ENCODE measurements around the gene GZMM. TPM values are rescaled to one million over a fixed set of nuclear protein-coding genes. Genes with fewer than 3 reads are reported as not detected.

GZMM gene
- total RNA-seq (2014; rRNA removed; shearing (Covaris generic)) (not detected in 2 replicates), polyA plus RNA-seq (2016; fragmentation: Nextera tagmentation; extraction: Ambion mirVana) (0.29 TPM in 1 of 2 replicates, not detected in the other)
- long read RNA-seq = 0 reads

DNA sequence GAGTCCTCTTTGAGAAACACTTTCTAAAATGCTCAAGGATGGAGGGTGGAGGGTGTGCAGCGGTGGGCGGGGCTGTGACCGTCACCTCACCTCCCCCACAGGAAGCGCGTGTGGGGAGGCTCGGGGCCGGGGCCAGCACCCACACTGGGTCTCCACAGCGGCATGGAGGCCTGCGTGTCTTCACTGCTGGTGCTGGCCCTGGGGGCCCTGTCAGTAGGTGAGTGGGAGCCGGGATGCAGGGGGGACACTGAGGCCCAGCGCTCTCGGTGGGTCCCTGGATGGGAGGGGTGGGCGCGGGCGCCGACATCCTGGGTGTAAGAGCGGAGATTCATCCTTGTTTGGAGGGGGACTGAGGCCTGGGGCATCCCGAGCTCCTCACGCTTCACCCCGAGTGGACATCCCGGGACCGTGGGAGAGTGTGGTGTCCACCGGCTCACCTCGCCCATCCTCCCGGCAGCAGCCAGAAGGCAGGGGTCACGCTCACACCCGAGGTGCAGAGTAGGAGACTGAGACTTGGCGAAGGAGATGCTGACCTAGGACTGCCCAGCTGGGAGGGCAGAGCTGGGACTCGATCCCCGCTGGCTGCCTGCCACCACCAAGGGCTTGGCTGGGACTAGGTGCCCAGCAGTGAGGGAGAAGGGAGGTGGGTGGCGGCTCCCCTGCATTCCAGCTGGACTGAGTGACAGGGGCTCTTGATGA is at the start of gene GZMM:
TSS of gene GZMM (plus strand) at position 144 of the 699 bp plus-strand sequence. CDS start at position 163, 19 bp downstream.
- no peak for DNase-seq (ENCODE audit: low spot score)
- H3K27ac ChIP-seq (ENCODE audit: low read depth) = no peak within 1 kb of the TSS
- H3K9me2 ChIP-seq (ENCODE audit: insufficient read depth) = no peaks in the 10 kb centered on the region
- peak; percentile 22; the same call in 2 of the 3 replicates for ATAC-seq
- no peaks in the 10 kb centered on the region for H3K27me3 Mint-ChIP-seq (ENCODE audit: insufficient read depth, low read depth, poor library complexity)
- H3K36me3 ChIP-seq (ENCODE audit: insufficient read depth) = no peaks in the 10 kb centered on the region
- H3K9me3 Mint-ChIP-seq = no peaks in the 10 kb centered on the region
- 0 out of 2 replicates have a peak, but pooled peaks cover 9% of the 10 kb centered on the region for H3F3A ChIP-seq (replicated peaks; ENCODE audit: low read depth)
- H3K36me3 Mint-ChIP-seq (ENCODE audit: low read depth) = peaks cover 7% of the 10 kb centered on the region; the same call in 2 of the 3 replicates
- H2AFZ ChIP-seq = no peak within 1 kb of the TSS
- no peaks in the 10 kb centered on the region for H3K27me3 ChIP-seq (ENCODE audit: insufficient read depth)
- TF ChIP-seq ZNF331 (CRISPR knock-in tag; IDR thresholded peaks at IDR 0.05; ENCODE audit: low read depth) = no peak
- 0 out of 2 replicates have a peak, but pooled peaks have one; percentile 9 for TF ChIP-seq POLR2AphosphoS5 (IDR thresholded peaks at IDR 0.05; ENCODE audit: low read depth)
- no peaks in the 10 kb centered on the region; the same call in 2 of the 3 replicates for H3K4me1 Mint-ChIP-seq
- H4K20me1 ChIP-seq (replicated peaks; ENCODE audit: insufficient read depth) = no peaks in the 10 kb centered on the region; the same call in none of the 2 replicates
- H3K4me3 ChIP-seq = no peak within 1 kb of the TSS
- H3K4me2 ChIP-seq = no peak within 1 kb of the TSS
- no peak within 1 kb of the TSS for H3K27ac Mint-ChIP-seq
- no peaks in the 10 kb centered on the region for H3K79me2 ChIP-seq (replicated peaks; ENCODE audit: insufficient read depth)
- H3K4me1 ChIP-seq (ENCODE audit: insufficient read depth) = no peaks in the 10 kb centered on the region
- H3K4me3 Mint-ChIP-seq = no peak within 1 kb of the TSS

GRCh38 chr19:494171-495080 is 49.4 kb upstream of the GZMM start:
- H3K27me3 ChIP-seq (ENCODE audit: insufficient read depth) = peaks cover 33% of the 10 kb centered on the region
- Mint-ChIP-seq H3K9me3 (peaks cover 12% of the 10 kb centered on the region), H3K27me3 (ENCODE audit: insufficient read depth, low read depth, poor library complexity) (peaks cover 36% of the 10 kb centered on the region), H3K4me1 (peaks cover 13% of the 10 kb centered on the region), H3K36me3 (ENCODE audit: low read depth) (peaks cover 2% of the 10 kb centered on the region; the same call in 1 of the 3 replicates), H3K4me3 (no peak overlapping the region), H3K27ac (no peak overlapping the region)
- ATAC-seq = no peak
- peak overlapping the region; percentile 32; the same call in 1 of the 2 replicates for H3K4me2 ChIP-seq
- peak; percentile 48 for DNase-seq (ENCODE audit: low spot score)
- H2AFZ ChIP-seq = no peak overlapping the region
- no peak overlapping the region for H3K27ac ChIP-seq (ENCODE audit: low read depth)
- H3K79me2 ChIP-seq (replicated peaks; ENCODE audit: insufficient read depth) = no peaks in the 10 kb centered on the region
- H3K36me3 ChIP-seq (ENCODE audit: insufficient read depth) = no peaks in the 10 kb centered on the region
- H4K20me1 ChIP-seq (replicated peaks; ENCODE audit: insufficient read depth) = no peaks in the 10 kb centered on the region
- no peak overlapping the region for H3K4me3 ChIP-seq
- 0 out of 2 replicates have a peak, but pooled peaks cover 3% of the 10 kb centered on the region for H3K4me1 ChIP-seq (ENCODE audit: insufficient read depth)
- H3F3A ChIP-seq (replicated peaks; ENCODE audit: low read depth) = peaks cover 10% of the 10 kb centered on the region
- no peaks in the 10 kb centered on the region for H3K9me2 ChIP-seq (ENCODE audit: insufficient read depth)
- TF ChIP-seq, protein P1, sequence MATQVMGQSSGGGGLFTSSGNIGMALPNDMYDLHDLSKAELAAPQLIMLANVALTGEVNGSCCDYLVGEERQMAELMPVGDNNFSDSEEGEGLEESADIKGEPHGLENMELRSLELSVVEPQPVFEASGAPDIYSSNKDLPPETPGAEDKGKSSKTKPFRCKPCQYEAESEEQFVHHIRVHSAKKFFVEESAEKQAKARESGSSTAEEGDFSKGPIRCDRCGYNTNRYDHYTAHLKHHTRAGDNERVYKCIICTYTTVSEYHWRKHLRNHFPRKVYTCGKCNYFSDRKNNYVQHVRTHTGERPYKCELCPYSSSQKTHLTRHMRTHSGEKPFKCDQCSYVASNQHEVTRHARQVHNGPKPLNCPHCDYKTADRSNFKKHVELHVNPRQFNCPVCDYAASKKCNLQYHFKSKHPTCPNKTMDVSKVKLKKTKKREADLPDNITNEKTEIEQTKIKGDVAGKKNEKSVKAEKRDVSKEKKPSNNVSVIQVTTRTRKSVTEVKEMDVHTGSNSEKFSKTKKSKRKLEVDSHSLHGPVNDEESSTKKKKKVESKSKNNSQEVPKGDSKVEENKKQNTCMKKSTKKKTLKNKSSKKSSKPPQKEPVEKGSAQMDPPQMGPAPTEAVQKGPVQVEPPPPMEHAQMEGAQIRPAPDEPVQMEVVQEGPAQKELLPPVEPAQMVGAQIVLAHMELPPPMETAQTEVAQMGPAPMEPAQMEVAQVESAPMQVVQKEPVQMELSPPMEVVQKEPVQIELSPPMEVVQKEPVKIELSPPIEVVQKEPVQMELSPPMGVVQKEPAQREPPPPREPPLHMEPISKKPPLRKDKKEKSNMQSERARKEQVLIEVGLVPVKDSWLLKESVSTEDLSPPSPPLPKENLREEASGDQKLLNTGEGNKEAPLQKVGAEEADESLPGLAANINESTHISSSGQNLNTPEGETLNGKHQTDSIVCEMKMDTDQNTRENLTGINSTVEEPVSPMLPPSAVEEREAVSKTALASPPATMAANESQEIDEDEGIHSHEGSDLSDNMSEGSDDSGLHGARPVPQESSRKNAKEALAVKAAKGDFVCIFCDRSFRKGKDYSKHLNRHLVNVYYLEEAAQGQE (IDR thresholded peaks at IDR 0.05; ENCODE audit: unreplicated experiment) = no peak
- no peak for TF ChIP-seq ETS1 (IDR thresholded peaks at IDR 0.05)
- TF ChIP-seq ZNF331 (CRISPR knock-in tag; IDR thresholded peaks at IDR 0.05; ENCODE audit: low read depth) = no peak
- TF ChIP-seq STAT1 (IDR thresholded peaks at IDR 0.05; ENCODE audit: unreplicated experiment) = no peak
- no peak for TF ChIP-seq CREB1 (CRISPR knock-in tag; IDR thresholded peaks at IDR 0.05; ENCODE audit: low read depth)
- no peak for TF ChIP-seq POLR2AphosphoS5 (IDR thresholded peaks at IDR 0.05; ENCODE audit: low read depth)
- TF ChIP-seq, protein P2, sequence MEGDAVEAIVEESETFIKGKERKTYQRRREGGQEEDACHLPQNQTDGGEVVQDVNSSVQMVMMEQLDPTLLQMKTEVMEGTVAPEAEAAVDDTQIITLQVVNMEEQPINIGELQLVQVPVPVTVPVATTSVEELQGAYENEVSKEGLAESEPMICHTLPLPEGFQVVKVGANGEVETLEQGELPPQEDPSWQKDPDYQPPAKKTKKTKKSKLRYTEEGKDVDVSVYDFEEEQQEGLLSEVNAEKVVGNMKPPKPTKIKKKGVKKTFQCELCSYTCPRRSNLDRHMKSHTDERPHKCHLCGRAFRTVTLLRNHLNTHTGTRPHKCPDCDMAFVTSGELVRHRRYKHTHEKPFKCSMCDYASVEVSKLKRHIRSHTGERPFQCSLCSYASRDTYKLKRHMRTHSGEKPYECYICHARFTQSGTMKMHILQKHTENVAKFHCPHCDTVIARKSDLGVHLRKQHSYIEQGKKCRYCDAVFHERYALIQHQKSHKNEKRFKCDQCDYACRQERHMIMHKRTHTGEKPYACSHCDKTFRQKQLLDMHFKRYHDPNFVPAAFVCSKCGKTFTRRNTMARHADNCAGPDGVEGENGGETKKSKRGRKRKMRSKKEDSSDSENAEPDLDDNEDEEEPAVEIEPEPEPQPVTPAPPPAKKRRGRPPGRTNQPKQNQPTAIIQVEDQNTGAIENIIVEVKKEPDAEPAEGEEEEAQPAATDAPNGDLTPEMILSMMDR (conservative IDR thresholded peaks at IDR 0.05; ENCODE audit: low read depth in 2 of 2) = no peak
- TF ChIP-seq JUNB (IDR thresholded peaks at IDR 0.05; ENCODE audit: unreplicated experiment) = no peak
- no peak for TF ChIP-seq ZNF114 (CRISPR knock-in tag; IDR thresholded peaks at IDR 0.05)
- TF ChIP-seq EZH2 (IDR thresholded peaks at IDR 0.05; ENCODE audit: low read depth, unreplicated experiment) = no peak
- TF ChIP-seq NANOG (IDR thresholded peaks at IDR 0.05; ENCODE audit: borderline replicate concordance) = no peak
- no peak for TF ChIP-seq EZH2phosphoT487 (IDR thresholded peaks at IDR 0.05; ENCODE audit: unreplicated experiment)

Data from GM23338 (cell line).